Fibroblast of skin of right biceps (primary cell): ENCODE measurements around the gene METRN.

Source experiments
- DNase-seq: peaks from one replicate; pipeline ENCODE4 v3.0.0-alpha.2; 2013

METRN gene

DNA sequence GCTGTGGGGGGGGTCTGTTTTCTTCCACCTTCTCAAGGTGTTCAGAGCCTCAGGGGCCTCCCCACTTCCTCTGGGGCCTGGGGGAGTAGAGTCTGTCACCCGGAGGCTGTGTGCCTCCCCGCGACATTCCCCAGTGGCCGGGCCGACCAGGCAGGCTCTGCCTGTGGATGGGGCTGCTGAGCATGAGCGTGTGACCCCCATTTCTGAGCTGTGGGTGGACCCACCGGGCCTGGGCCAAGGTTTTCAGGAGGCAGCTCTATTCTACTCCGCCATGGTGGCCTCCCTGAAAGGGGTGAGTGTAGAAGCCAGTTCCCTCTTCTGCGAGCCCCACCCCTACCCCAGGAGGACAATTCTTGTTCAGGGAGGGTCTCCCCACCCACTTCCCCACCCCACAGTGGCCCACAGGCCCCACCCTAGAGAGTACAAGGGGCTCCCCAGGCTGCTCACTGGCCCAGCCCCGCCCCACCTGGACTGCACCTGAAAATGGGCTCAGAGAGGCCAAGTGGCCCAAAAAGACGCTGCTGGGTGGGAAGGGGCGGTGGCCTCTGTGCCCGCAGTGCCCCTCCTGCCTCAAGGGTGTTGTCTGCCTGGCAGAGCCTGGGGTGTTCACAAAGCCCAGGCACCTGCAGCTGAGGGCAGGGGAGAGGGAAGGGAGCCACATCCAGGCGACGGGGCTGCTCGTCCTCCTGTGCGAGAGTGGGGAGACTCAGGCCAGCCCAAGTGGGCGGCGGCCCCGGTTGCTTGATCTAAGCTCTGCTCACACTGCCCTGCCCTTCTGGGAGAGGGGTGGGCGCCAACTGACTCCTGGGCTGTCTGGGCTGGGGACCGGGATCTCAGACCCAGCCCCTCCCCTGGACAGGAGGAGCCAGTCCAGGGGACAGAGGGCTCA is 47.0 kb downstream of the METRN start:
- DNase-seq = no peak

GRCh38 chr16:762595-763268 is 47.8 kb downstream of the METRN start:
- no peak for DNase-seq

DNA sequence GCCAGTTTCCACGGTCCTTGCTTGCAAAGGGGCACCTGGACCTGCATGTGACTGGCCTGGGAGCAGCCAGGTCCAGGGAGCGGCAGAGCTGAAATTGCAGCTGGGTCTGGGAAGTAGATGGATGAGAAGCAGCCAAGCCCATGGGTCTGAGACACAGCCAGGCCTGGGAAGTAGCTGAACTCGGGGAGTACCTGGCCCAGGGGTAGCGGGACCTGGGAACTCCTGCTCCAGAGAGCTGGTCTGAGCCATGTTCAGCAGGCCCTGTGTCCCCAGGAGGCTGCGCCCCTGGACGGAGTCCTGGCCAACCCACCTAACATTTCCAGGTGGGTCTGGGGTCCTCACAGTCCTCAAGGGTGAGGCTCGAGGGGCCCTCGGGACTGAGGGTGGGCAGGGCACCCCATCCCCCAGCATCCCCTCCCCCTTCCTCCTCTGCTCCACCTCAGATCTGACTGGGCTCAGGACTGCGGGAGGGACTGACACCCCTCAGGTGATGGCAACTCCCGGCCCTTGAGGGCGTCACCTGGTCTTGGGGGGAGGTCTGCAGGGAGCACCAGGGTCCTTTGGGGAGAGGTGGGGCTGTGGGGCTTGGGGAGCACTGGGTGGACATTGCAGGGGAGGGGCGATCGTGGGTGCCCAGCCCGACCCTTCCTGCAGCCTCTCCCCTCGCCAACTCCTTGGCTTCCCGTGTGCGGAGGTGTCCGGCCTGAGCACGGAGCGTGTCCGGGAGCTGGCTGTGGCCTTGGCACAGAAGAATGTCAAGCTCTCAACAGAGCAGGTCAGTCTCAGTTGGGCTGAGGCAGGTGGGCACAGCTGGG is 48.7 kb downstream of the METRN start:
- no peak for DNase-seq

DNA sequence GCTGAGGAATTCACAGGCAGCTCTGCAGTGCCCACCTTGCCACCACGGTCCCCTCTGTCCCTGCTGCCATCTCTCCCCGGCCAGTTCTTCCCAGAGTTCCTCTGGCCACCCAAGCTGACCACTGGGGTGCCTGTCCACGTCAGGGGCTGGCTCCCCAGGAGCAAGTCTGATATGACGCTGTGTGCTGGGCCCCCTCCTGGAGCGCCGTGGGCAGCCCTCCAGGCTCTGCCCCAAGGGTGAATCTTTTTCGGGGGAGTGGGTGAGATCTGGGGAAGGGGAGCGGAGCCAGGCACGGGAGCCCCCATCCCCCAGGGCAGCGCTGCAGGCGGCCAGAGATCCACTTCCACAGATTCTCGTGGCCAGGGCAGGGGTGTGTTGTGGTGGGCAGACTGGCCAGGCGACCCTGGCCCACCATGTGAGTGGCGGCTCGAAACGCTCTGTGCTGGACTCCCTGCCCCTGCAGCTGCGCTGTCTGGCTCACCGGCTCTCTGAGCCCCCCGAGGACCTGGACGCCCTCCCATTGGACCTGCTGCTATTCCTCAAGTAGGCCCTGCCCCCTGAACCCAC is 49.3 kb downstream of the METRN start:
- DNase-seq = no peak

GRCh38 chr16:764848-765487 is 50.0 kb downstream of the METRN start:
- no peak for DNase-seq

GRCh38 chr16:765488-765865 is 50.6 kb downstream of the METRN start:
- no peak for DNase-seq

DNA sequence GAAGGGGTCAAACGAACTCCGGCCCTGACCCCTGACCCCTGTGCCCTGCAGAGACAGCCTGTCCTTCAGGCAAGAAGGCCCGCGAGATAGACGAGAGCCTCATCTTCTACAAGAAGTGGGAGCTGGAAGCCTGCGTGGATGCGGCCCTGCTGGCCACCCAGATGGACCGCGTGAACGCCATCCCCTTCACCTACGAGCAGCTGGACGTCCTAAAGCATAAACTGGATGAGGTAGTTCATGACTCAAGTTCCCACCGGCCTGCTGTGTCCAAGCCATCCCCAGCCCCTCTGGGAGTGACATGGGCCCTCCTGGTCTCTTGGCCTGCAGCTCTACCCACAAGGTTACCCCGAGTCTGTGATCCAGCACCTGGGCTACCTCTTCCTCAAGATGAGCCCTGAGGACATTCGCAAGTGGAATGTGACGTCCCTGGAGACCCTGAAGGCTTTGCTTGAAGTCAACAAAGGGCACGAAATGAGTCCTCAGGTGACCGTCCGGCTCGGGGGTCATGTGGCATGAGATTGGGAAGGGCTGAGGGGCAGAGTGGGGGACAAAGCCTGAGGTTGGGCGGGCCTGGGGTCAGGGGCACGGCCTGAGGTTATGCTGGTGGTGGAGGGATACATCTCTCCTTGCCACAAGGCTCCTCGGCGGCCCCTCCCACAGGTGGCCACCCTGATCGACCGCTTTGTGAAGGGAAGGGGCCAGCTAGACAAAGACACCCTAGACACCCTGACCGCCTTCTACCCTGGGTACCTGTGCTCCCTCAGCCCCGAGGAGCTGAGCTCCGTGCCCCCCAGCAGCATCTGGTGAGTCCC is 51.3 kb downstream of the METRN start:
- DNase-seq = no peak

GRCh38 chr16:766820-767640 is 52.1 kb downstream of the METRN start:
- DNase-seq = no peak

GRCh38 chr16:767743-768235 is 52.9 kb downstream of the METRN start:
- DNase-seq = no peak

DNA sequence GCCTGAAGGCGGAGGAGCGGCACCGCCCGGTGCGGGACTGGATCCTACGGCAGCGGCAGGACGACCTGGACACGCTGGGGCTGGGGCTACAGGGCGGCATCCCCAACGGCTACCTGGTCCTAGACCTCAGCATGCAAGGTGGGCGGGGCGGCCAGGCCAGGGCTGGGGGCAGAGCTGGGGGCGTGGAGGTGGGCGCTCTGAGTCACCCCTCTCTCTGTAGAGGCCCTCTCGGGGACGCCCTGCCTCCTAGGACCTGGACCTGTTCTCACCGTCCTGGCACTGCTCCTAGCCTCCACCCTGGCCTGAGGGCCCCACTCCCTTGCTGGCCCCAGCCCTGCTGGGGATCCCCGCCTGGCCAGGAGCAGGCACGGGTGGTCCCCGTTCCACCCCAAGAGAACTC is 53.5 kb downstream of the METRN start:
- no peak for DNase-seq
